Mesenchymal stem cell (in vitro differentiated cells and primary cell): Measurements from ENCODE around the gene CNTNAP2.
A peak's percentile ranks its signal among the peaks of the same experiment; 100 is the strongest.

Experiments used
- DNase-seq: peaks from one replicate; pipeline ENCODE4 v3.0.0-alpha.2; 2013
- H2AFZ ChIP-seq: one replicate; pipeline ENCODE4 v1.6.1; 2013; ENCODE audit warnings: low read depth, mild to moderate bottlenecking, control low read depth, inconsistent platforms, low read length, moderate library complexity
- H2AK5ac ChIP-seq: 2 replicates; pipeline ENCODE4 v1.6.1; 2013; ENCODE audit warnings: low read length, moderate library complexity, mild to moderate bottlenecking, inconsistent platforms; ENCODE audit not compliant: severe bottlenecking
- H2BK120ac ChIP-seq: one replicate; pipeline ENCODE4 v1.6.1; 2013; ENCODE audit warnings: low read depth, mild to moderate bottlenecking, inconsistent platforms, low read length, moderate library complexity
- H2BK12ac ChIP-seq, 2 experiments: one replicate each; pipeline ENCODE4 v1.6.1; 2013; ENCODE audit warnings: inconsistent platforms in 2 of 2, low read length in 2 of 2, mild to moderate bottlenecking in 2 of 2, moderate library complexity in 2 of 2, control low read depth in 1 of 2
- H2BK15ac ChIP-seq: one replicate; pipeline ENCODE4 v1.6.1; 2013; ENCODE audit warnings: mild to moderate bottlenecking, low read depth, inconsistent platforms; ENCODE audit not compliant: poor library complexity, severe bottlenecking
- H2BK5ac ChIP-seq: 2 replicates; pipeline ENCODE4 v1.6.1; 2013; ENCODE audit warnings: low read depth, mild to moderate bottlenecking, low read length, control low read depth, inconsistent platforms; ENCODE audit not compliant: poor library complexity, severe bottlenecking
- H3K14ac ChIP-seq, 2 experiments: one replicate each; pipeline ENCODE4 v1.6.1; 2013; ENCODE audit warnings: inconsistent platforms in 2 of 2, low read length in 2 of 2, control low read depth in 1 of 2, mild to moderate bottlenecking in 1 of 2, moderate library complexity in 1 of 2
- H3K18ac ChIP-seq, 2 experiments: one replicate each; pipeline ENCODE4 v1.6.1; 2013; ENCODE audit warnings: inconsistent platforms in 2 of 2, low read length in 2 of 2, control low read depth in 1 of 2, low read depth in 1 of 2, mild to moderate bottlenecking in 1 of 2
- H3K23ac ChIP-seq, 2 experiments: one replicate each; pipeline ENCODE4 v1.6.1; 2013; ENCODE audit warnings: inconsistent platforms in 2 of 2, low read length in 2 of 2, mild to moderate bottlenecking in 2 of 2, moderate library complexity in 2 of 2, control low read depth in 1 of 2
- H3K27ac ChIP-seq: 2 replicates; pipeline ENCODE4 v1.5.1; 2013; ENCODE audit warnings: mild to moderate bottlenecking, moderate library complexity, low read length, control low read depth, inconsistent platforms; ENCODE audit not compliant: poor library complexity, severe bottlenecking
- H3K27me3 ChIP-seq, 2 experiments: 2 replicates each; pipeline versions ENCODE4 v1.6.1 to v1.7.0; 2013; ENCODE audit warnings: low read length in 2 of 2, mild to moderate bottlenecking in 2 of 2, moderate library complexity in 2 of 2, control low read depth in 1 of 2, inconsistent platforms in 1 of 2; ENCODE audit not compliant: control insufficient read depth in 1 of 2, insufficient read depth in 1 of 2
- H3K36me3 ChIP-seq, 2 experiments: 2 replicates each; pipeline versions ENCODE4 v1.6.1 to v1.7.0; 2013; ENCODE audit warnings: low read length in 2 of 2, control low read depth in 1 of 2, inconsistent platforms in 1 of 2, low read depth in 1 of 2, mild to moderate bottlenecking in 1 of 2; ENCODE audit not compliant: insufficient read depth in 2 of 2, control insufficient read depth in 1 of 2
- H3K4ac ChIP-seq, 2 experiments: one replicate each; pipeline ENCODE4 v1.6.1; 2013; ENCODE audit warnings: inconsistent platforms in 2 of 2, low read length in 2 of 2, mild to moderate bottlenecking in 2 of 2, moderate library complexity in 2 of 2, control low read depth in 1 of 2, low read depth in 1 of 2
- H3K4me1 ChIP-seq: 2 replicates; pipeline ENCODE4 v1.6.1; 2013; ENCODE audit warnings: low read depth, low read length, control low read depth; ENCODE audit not compliant: control insufficient read depth, insufficient read depth
- H3K4me2 ChIP-seq: 2 replicates; pipeline ENCODE4 v1.6.1; 2013; ENCODE audit warnings: low read length, mild to moderate bottlenecking, inconsistent platforms; ENCODE audit not compliant: poor library complexity, severe bottlenecking
- H3K4me3 ChIP-seq, 2 experiments: 2 replicates each; pipeline versions ENCODE4 v1.5.1 to v1.7.0; 2013; ENCODE audit warnings: low read length in 2 of 2, mild to moderate bottlenecking in 2 of 2, control low read depth in 1 of 2, low read depth in 1 of 2; ENCODE audit not compliant: insufficient read depth in 1 of 2
- H3K79me1 ChIP-seq: replicated peaks from 2 replicates; pipeline ENCODE4 v1.6.1; 2013; ENCODE audit warnings: mild to moderate bottlenecking, control low read depth, low read length, inconsistent platforms; ENCODE audit not compliant: poor library complexity, severe bottlenecking
- H3K9ac ChIP-seq: 2 replicates; pipeline ENCODE4 v1.7.0; 2013; ENCODE audit warnings: mild to moderate bottlenecking, low read length, moderate library complexity
- H3K9me3 ChIP-seq: 2 replicates; pipeline ENCODE4 v1.7.0; 2013; ENCODE audit warnings: mild to moderate bottlenecking, low read length; ENCODE audit not compliant: control insufficient read depth
- H4K8ac ChIP-seq: one replicate; pipeline ENCODE4 v1.6.1; 2013; ENCODE audit warnings: inconsistent platforms, mild to moderate bottlenecking, low read length, moderate library complexity
- H4K91ac ChIP-seq: one replicate; pipeline ENCODE4 v1.6.1; 2013; ENCODE audit warnings: mild to moderate bottlenecking, low read length, inconsistent platforms
- WGBS: methylation state at CpG from one replicate; pipeline ENCODE4 v1.1.7; 2013; ENCODE audit warnings: mixed read lengths; 5-methylcytosine and 5-hydroxymethylcytosine counted together

Gene CNTNAP2

DNA sequence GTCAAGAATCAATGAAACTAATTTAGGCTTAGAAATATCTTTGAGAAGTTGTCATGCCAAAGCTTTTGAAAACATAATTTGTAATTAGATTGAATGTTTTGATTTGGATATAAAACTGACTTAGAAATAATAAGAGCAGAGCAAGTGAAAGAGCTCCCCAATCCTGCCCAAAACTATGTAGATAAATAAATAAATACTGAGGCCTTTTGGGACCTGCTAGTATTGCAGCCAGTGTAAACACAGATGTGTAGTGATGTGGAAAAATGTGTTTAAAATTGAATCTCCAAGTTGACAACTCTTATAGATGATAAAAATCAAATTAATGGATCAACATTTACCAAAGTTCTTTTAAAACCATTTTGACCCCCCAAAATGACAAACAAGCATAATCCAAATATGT is 896.1 kb downstream of the CNTNAP2 start:
- no peak overlapping the region for H3K18ac ChIP-seq
- no peak overlapping the region for H2AK5ac ChIP-seq
- H3K9me3 ChIP-seq: no peaks in the 10 kb centered on the region
- H2BK12ac ChIP-seq: no peak overlapping the region
- no peaks in the 10 kb centered on the region for H3K27me3 ChIP-seq
- H4K8ac ChIP-seq: no peak overlapping the region
- H2AFZ ChIP-seq: no peak overlapping the region
- H3K36me3 ChIP-seq: no peaks in the 10 kb centered on the region
- no peaks in the 10 kb centered on the region for H3K79me1 ChIP-seq
- no peak overlapping the region for H2BK120ac ChIP-seq
- no peak overlapping the region for H3K4me3 ChIP-seq
- no peak overlapping the region for H2BK15ac ChIP-seq
- no peak overlapping the region for H3K23ac ChIP-seq
- H3K14ac ChIP-seq: no peak overlapping the region
- no peaks in the 10 kb centered on the region for H3K4me1 ChIP-seq
- no peak overlapping the region for H3K27ac ChIP-seq
- no peak overlapping the region for H2BK5ac ChIP-seq
- no peak overlapping the region for H4K91ac ChIP-seq
- no peak for DNase-seq
- H3K4me2 ChIP-seq: no peak overlapping the region
- no peak overlapping the region for H3K9ac ChIP-seq
- H3K4ac ChIP-seq: no peak overlapping the region

DNA sequence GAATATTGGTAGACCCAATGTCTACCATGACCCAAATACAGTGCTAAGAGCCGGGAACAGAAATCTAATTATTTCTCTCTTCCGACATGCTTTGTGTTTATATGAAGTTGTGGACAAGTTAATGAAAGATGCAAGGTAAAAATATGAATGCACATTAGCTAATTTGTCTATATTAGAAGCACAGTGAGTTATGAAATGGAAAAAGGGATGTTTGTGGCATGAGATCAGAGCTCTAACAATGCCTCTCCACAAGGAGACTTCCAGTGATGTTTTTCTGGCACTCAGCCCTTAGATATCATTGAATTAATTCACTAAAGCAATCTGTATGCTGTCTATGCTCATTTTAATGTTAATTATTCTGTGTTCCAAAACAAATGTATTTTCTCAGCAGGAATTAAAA is 897.2 kb downstream of the CNTNAP2 start:
- H2BK120ac ChIP-seq: no peak overlapping the region
- no peak overlapping the region for H4K91ac ChIP-seq

DNA sequence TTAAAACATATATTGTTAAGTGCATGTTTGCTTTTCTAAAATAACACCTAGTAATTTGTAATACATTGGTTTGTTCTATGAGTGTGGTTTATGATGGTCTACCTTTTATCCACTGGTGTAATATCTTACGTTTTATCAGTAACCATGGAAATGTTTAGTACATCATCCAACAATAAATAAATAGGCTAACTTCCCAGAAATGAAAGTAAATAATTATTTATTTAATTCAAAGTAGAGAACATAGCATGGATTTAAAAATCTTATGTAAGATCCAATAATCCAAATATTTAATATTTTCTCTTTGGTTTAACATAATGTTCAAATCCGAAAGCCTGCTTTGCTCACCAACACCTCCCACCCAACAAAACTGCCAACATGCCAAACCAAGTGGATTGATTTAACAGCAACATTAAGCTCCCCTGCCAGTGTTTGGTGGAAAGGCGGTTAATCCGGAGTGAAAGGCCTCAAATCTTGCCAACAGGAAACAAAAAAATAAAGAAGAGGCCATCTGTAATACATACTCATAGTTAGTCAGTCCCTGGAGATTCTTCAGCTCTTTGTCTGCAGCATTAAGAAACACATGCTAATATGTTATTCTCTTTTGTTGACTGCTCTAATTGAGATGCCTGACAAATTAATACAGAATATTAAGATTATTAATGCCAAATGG is 897.8 kb downstream of the CNTNAP2 start:
- H3K27me3 ChIP-seq: no peaks in the 10 kb centered on the region
- no peak overlapping the region for H2BK5ac ChIP-seq
- no peak overlapping the region for H4K8ac ChIP-seq
- no peaks in the 10 kb centered on the region for H3K79me1 ChIP-seq
- H3K4me3 ChIP-seq: peak overlapping the region in 1 of 2 experiments; percentile 20
- H3K4ac ChIP-seq: no peak overlapping the region
- no peaks in the 10 kb centered on the region for H3K4me1 ChIP-seq
- H3K36me3 ChIP-seq: no peaks in the 10 kb centered on the region
- H3K27ac ChIP-seq: no peak overlapping the region
- H3K4me2 ChIP-seq: no peak overlapping the region
- no peaks in the 10 kb centered on the region for H3K9me3 ChIP-seq
- H3K18ac ChIP-seq: no peak overlapping the region
- no peak overlapping the region for H2AFZ ChIP-seq
- no peak for DNase-seq
- no peak overlapping the region for H2BK120ac ChIP-seq
- H3K9ac ChIP-seq: peak overlapping the region; percentile 6
- no peak overlapping the region for H4K91ac ChIP-seq
- no peak overlapping the region for H3K23ac ChIP-seq
- 100% methylated on average over 1 of the region's 4 CpGs for WGBS
- no peak overlapping the region for H2BK12ac ChIP-seq
- no peak overlapping the region for H2BK15ac ChIP-seq
- no peak overlapping the region for H3K14ac ChIP-seq
- H2AK5ac ChIP-seq: peak overlapping the region; percentile 75

More for the DNA sequence above, 897.2 kb downstream of the CNTNAP2 start:
- no peak overlapping the region for H2BK12ac ChIP-seq
- H3K4me1 ChIP-seq: no peaks in the 10 kb centered on the region
- WGBS: 79% methylated on average over 2 of the region's 2 CpGs
- H3K4me3 ChIP-seq: no peak overlapping the region
- no peak overlapping the region for H3K9ac ChIP-seq
- no peak overlapping the region for H3K23ac ChIP-seq
- H2AFZ ChIP-seq: no peak overlapping the region
- no peaks in the 10 kb centered on the region for H3K79me1 ChIP-seq
- no peaks in the 10 kb centered on the region for H3K36me3 ChIP-seq
- no peaks in the 10 kb centered on the region for H3K27me3 ChIP-seq
- no peak overlapping the region for H3K4ac ChIP-seq
- H3K14ac ChIP-seq: no peak overlapping the region
- H3K9me3 ChIP-seq: no peaks in the 10 kb centered on the region
- H2AK5ac ChIP-seq: no peak overlapping the region
- H2BK15ac ChIP-seq: no peak overlapping the region
- no peak overlapping the region for H3K18ac ChIP-seq
- no peak overlapping the region for H3K27ac ChIP-seq
- DNase-seq: no peak
- H4K8ac ChIP-seq: no peak overlapping the region
- no peak overlapping the region for H2BK5ac ChIP-seq
- no peak overlapping the region for H3K4me2 ChIP-seq

DNA sequence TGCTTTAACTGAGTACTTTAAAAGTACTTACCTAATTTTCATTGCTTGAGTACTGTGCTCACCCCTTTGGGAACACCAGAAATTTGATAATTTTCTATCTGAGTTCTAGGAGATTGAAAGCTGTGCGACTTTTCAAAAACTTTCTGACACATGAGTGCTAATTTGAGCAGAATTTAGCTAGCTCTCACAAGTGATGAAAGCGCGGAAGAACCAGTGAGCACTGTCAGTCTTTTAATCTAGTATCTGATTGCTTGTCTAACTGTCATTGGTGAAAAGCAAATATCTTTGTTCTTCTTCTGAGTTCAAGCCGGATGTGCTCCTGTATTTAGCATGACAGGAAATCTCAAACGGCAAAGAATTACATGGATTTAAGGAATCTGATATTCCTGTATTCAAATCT is 899.4 kb downstream of the CNTNAP2 start:
- DNase-seq: no peak
- no peak overlapping the region for H3K4ac ChIP-seq
- no peak overlapping the region for H2BK15ac ChIP-seq
- H3K4me3 ChIP-seq: no peak overlapping the region
- no peak overlapping the region for H4K8ac ChIP-seq
- H3K27me3 ChIP-seq: no peaks in the 10 kb centered on the region
- H3K4me1 ChIP-seq: no peaks in the 10 kb centered on the region
- no peaks in the 10 kb centered on the region for H3K9me3 ChIP-seq
- 91% methylated on average over 4 of the region's 5 CpGs for WGBS
- H2AFZ ChIP-seq: no peak overlapping the region
- H3K27ac ChIP-seq: no peak overlapping the region
- no peak overlapping the region for H2BK12ac ChIP-seq
- no peak overlapping the region for H2BK5ac ChIP-seq
- no peak overlapping the region for H3K23ac ChIP-seq
- no peak overlapping the region for H3K4me2 ChIP-seq
- H3K79me1 ChIP-seq: no peaks in the 10 kb centered on the region
- no peak overlapping the region for H3K9ac ChIP-seq
- no peak overlapping the region for H4K91ac ChIP-seq
- no peaks in the 10 kb centered on the region for H3K36me3 ChIP-seq
- no peak overlapping the region for H2BK120ac ChIP-seq
- H2AK5ac ChIP-seq: no peak overlapping the region
- H3K14ac ChIP-seq: no peak overlapping the region
- no peak overlapping the region for H3K18ac ChIP-seq
